Ovary (tissue), 3 donors: ENCODE measurements around the gene TMEM132D.

Experiments
- EP300 ChIP-seq: sonication (generic); formaldehyde crosslinking; IDR thresholded peaks from one replicate; pipeline ENCODE4 v1.6.1; 2017; ENCODE audit warnings: antibody characterized with exemption
- POLR2A ChIP-seq: fragments of 450-650 bp; IDR thresholded peaks from one replicate; pipeline ENCODE4 v1.6.1; 2017; ENCODE audit warnings: antibody characterized with exemption, mild to moderate bottlenecking, moderate library complexity
- TF ChIP-seq, protein P1 (sequence below), 3 donors: fragments of 450-650 bp in 2 of 3; fragments of 200-600 bp in 1 of 3; IDR thresholded peaks; one replicate each; pipeline versions ENCODE4 v1.5.1 to v1.8.0; 2016 to 2022; ENCODE audit warnings: antibody characterized with exemption in 3 of 3, mild to moderate bottlenecking in 1 of 3
- donor health status: DM: no; HTN: no; CAD: no.

GRCh38 chr12:129563266-129563665 lies 340.6 kb downstream of the TMEM132D start:
- TF ChIP-seq, protein P1, sequence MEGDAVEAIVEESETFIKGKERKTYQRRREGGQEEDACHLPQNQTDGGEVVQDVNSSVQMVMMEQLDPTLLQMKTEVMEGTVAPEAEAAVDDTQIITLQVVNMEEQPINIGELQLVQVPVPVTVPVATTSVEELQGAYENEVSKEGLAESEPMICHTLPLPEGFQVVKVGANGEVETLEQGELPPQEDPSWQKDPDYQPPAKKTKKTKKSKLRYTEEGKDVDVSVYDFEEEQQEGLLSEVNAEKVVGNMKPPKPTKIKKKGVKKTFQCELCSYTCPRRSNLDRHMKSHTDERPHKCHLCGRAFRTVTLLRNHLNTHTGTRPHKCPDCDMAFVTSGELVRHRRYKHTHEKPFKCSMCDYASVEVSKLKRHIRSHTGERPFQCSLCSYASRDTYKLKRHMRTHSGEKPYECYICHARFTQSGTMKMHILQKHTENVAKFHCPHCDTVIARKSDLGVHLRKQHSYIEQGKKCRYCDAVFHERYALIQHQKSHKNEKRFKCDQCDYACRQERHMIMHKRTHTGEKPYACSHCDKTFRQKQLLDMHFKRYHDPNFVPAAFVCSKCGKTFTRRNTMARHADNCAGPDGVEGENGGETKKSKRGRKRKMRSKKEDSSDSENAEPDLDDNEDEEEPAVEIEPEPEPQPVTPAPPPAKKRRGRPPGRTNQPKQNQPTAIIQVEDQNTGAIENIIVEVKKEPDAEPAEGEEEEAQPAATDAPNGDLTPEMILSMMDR (IDR thresholded peaks at IDR 0.05) = no peak
- no peak for TF ChIP-seq EP300
- no peak for TF ChIP-seq POLR2A
